Measurements from ENCODE around the gene ZBTB20.

GRCh38 chr3:114958930-114959329 lies 188.2 kb downstream of the ZBTB20 start:
- no peak for TF ChIP-seq GABPA (IDR thresholded peaks at IDR 0.05; ENCODE audit: low read depth)
- no peak for TF ChIP-seq CTCF (IDR thresholded peaks at IDR 0.05; ENCODE audit: insufficient read depth, low read length)
- TF ChIP-seq REST (IDR thresholded peaks at IDR 0.05; ENCODE audit: insufficient replicate concordance, low read depth): no peak
- TF ChIP-seq POLR2AphosphoS5 (IDR thresholded peaks at IDR 0.05; ENCODE audit: low read depth): no peak
